ENCODE measurements around the gene MTHFSD. TPM values are rescaled to one million over a fixed set of nuclear protein-coding genes. Genes with fewer than 3 reads are reported as not detected.

The MTHFSD gene
- total RNA-seq, 1 donor from 2014 or later = 35.0 TPM

DNA sequence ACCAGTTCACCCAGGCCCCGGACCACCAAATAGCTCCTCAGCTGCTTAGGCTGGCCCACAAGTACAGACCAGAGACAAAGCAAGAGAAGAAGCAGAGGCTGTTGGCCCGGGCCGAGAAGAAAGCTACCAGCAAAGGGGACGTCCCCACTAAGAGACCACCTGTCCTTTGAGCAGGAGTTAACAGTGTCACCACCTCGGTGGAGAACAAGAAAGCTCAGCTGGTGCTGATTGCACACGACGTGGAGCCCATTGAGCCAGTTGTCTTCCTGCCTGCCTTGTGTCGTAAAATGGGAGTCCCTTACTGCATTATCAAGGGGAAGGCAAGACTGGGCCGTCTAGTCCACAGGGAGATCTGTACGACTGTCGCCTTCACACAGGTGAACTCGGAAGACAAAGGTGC lies 29.3 kb downstream of the MTHFSD start:
- Mint-ChIP-seq H3K27ac (no peak overlapping the region), H3K4me1 (no peaks in the 10 kb centered on the region), H3K4me3 (no peak overlapping the region), H3K27me3 (peaks cover 13% of the 10 kb centered on the region), H3K9me3 (no peaks in the 10 kb centered on the region), H3K36me3 (ENCODE audit: low read depth) (peaks cover 2% of the 10 kb centered on the region)
- ATAC-seq (ENCODE audit: low read depth) = no peak
- TF ChIP-seq, protein P1, sequence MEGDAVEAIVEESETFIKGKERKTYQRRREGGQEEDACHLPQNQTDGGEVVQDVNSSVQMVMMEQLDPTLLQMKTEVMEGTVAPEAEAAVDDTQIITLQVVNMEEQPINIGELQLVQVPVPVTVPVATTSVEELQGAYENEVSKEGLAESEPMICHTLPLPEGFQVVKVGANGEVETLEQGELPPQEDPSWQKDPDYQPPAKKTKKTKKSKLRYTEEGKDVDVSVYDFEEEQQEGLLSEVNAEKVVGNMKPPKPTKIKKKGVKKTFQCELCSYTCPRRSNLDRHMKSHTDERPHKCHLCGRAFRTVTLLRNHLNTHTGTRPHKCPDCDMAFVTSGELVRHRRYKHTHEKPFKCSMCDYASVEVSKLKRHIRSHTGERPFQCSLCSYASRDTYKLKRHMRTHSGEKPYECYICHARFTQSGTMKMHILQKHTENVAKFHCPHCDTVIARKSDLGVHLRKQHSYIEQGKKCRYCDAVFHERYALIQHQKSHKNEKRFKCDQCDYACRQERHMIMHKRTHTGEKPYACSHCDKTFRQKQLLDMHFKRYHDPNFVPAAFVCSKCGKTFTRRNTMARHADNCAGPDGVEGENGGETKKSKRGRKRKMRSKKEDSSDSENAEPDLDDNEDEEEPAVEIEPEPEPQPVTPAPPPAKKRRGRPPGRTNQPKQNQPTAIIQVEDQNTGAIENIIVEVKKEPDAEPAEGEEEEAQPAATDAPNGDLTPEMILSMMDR (IDR thresholded peaks at IDR 0.05) = no peak
- CTCF ChIA-PET = no interaction called here
- DNase-seq = no peak
- POLR2A ChIA-PET = no interaction called here
- intact Hi-C loops (cut with micrococcal nuclease) = no loop called here

DNA sequence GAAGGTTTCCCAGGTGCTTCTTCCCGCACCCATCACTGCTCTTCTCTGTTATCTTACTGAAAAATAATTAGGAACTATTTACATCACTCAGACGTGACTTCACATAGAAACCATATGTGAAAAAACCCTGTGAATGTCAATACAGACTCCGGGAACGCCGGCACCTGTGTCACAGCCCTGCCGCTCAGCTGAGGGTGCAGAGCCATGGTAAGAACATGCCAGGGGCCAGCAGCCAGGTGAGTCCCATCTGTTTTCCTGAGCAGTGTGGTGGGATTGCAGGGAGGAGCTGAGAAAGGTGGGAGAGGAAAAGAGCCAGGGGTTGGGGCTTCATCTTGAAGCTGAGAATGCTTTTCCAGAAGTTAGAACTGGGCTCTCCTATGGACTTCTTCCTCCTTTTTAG lies 31.0 kb downstream of the MTHFSD start:
- ChIA-PET POLR2A (no interaction called here), CTCF (no interaction called here)
- TF ChIP-seq, protein P1 (IDR thresholded peaks at IDR 0.05) = no peak
- H3K4me1 Mint-ChIP-seq = peaks cover 5% of the 10 kb centered on the region
- DNase-seq = no peak
- H3K4me3 Mint-ChIP-seq = no peak overlapping the region
- ATAC-seq (ENCODE audit: low read depth) = no peak
- H3K36me3 Mint-ChIP-seq (ENCODE audit: low read depth) = no peaks in the 10 kb centered on the region
- no peak overlapping the region for H3K27ac Mint-ChIP-seq
- H3K27me3 Mint-ChIP-seq = peaks cover 23% of the 10 kb centered on the region
- intact Hi-C loops (cut with micrococcal nuclease) = no loop called here
- H3K9me3 Mint-ChIP-seq = no peaks in the 10 kb centered on the region

DNA sequence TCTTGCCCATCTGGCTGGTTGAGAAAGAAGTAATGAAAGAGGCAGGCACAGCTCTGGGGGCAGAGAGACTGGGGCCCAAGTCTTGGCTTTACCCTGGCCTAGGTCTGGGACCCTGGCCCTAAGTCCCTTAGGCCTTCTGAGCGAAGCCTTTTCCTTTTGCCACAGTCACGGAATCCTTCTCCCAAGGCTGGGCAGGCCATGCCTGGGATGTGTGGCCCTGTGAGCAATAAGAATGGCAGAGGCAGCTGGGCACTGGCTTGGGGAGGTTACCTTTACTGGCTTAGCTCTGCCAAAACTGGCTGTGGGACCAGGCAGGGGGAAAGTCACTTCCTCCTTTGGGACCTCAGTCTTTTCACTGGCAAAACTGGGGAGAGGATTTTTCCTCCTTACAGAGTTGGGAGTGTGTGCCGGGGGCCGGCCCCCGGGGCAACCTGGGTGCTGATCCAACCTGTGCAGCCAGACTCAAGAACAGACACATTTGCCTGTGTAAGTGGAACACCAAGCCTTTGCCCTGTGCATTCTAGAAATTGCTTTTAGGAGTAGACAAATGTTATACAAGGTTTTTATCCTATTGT lies 31.8 kb downstream of the MTHFSD start:
- ATAC-seq (ENCODE audit: low read depth) (no peak), DNase-seq (no peak)
- TF ChIP-seq, protein P1 (IDR thresholded peaks at IDR 0.05) = no peak
- H3K9me3 Mint-ChIP-seq = no peaks in the 10 kb centered on the region
- H3K4me3 Mint-ChIP-seq = no peak overlapping the region
- intact Hi-C loops (cut with micrococcal nuclease) = no loop called here
- no peak overlapping the region for H3K27ac Mint-ChIP-seq
- H3K4me1 Mint-ChIP-seq = peaks cover 5% of the 10 kb centered on the region
- CTCF ChIA-PET = no interaction called here
- H3K27me3 Mint-ChIP-seq = peaks cover 29% of the 10 kb centered on the region
- H3K36me3 Mint-ChIP-seq (ENCODE audit: low read depth) = no peaks in the 10 kb centered on the region
- POLR2A ChIA-PET = no interaction called here

DNA sequence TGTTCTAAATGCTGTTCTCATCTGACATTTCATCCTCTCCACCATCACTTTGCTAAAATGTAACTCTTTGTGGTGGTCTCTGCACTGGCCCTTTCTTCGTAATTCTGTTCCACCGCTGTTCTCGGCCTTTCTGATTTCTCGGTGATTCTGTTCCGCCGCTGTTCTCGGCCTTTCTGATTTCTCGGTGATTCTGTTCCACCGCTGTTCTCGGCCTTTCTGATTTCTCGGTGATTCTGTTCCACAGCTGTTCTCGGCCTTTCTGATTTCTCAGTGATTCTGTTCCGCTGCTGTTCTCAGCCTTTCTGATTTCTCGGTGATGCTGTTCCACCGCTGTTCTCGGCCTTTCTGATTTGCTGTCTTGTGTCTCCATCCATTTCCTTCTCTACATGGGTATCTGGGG lies 32.4 kb downstream of the MTHFSD start:
- Mint-ChIP-seq H3K27ac (no peak overlapping the region), H3K9me3 (no peaks in the 10 kb centered on the region), H3K4me1 (peaks cover 5% of the 10 kb centered on the region), H3K36me3 (ENCODE audit: low read depth) (no peaks in the 10 kb centered on the region), H3K4me3 (no peak overlapping the region), H3K27me3 (peaks cover 35% of the 10 kb centered on the region)
- ATAC-seq (ENCODE audit: low read depth) (no peak), DNase-seq (no peak)
- TF ChIP-seq, protein P1 (IDR thresholded peaks at IDR 0.05) = no peak
- POLR2A ChIA-PET = no interaction called here
- CTCF ChIA-PET = no interaction called here
- intact Hi-C loops (cut with micrococcal nuclease) = no loop called here

DNA sequence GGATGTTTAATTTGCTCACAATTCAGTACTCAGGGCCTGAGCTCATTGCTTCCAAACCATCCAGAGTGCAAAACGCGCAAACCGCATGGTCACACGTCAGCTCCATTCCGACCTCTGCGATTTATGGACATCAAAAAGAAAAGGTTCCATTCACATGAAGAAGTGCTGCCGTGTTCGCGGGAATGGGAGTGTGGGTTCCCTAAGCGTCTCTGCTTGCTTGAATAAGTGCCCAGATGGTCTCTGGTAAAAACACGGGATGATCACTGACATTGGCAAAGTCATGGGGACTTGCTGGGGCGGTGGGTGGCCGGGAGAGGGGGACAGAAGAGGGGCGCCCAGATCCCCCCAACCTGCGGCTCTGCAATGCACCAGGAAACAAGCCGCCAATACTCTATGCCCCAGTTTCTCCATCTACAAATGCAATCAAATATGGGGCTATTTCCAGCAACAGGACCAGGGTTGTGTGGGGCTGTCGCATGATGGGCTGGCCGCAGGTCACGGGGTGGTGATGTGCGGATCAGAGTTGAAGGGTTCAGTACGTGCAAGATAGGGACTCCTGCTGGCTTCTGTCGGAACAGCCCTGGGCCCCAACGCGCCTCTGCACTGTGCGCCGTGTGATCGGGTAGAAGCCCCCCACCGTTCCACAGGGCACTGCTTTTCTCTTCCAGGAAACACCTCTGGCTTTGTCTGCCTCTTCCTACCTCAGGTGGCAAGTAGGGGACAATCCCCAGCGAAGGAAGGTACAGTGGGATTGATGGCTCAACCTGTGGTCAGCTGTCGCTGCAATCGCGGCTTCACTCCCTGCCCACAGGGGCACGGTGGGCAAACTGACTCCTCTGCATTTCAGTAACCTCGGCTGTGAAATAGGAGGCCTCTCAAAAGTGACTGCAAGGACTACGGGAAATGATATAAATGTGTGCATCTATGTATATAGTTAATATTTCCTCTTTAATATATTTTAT lies 33.5 kb downstream of the MTHFSD start:
- Mint-ChIP-seq H3K27me3 (peaks cover 45% of the 10 kb centered on the region), H3K36me3 (ENCODE audit: low read depth) (no peaks in the 10 kb centered on the region), H3K9me3 (no peaks in the 10 kb centered on the region), H3K27ac (no peak overlapping the region), H3K4me3 (no peak overlapping the region), H3K4me1 (peaks cover 5% of the 10 kb centered on the region)
- no peak for ATAC-seq (ENCODE audit: low read depth)
- CTCF ChIA-PET = interaction anchor here (0.6 kb wide), 1 partner anchor 732 kb away, joined by 3 read pairs; no protein-coding TSS in a partner anchor
- DNase-seq = no peak
- TF ChIP-seq, protein P1 (IDR thresholded peaks at IDR 0.05) = no peak
- POLR2A ChIA-PET = no interaction called here
- intact Hi-C loops (cut with micrococcal nuclease) = loop anchor here (2.0 kb wide), 1 partner anchor 505 kb away; no protein-coding TSS in a partner anchor

Measured in activated B cell treated with CpG ODN at 0.5 μM for 24 hours (primary cell).